GM18951 (cell line): ENCODE data around the gene NFAT5.
"Not testable (repeated sequence)": the region's sequence is repeated elsewhere in the genome, so short reads cannot be mapped to it uniquely, and the experiment has no call there.

ENCODE experiments used
- POLR2A ChIP-seq: IDR thresholded peaks from 4 replicates; pipeline ENCODE4 v1.6.1; 2011; ENCODE audit warnings: mild to moderate bottlenecking; ENCODE audit not compliant: insufficient read length, insufficient read depth; ENCODE audit errors: extremely low read depth
- in situ Hi-C: fragments of 300-500 bp; cut with MboI; formaldehyde crosslinking; loops from one replicate; pipeline ENCODE4 v1.12.0; 2022; ENCODE audit warnings: low sequenced_read_pairs, mixed read lengths, inconsistent platforms; ENCODE audit not compliant: unreplicated experiment

The NFAT5 gene

DNA sequence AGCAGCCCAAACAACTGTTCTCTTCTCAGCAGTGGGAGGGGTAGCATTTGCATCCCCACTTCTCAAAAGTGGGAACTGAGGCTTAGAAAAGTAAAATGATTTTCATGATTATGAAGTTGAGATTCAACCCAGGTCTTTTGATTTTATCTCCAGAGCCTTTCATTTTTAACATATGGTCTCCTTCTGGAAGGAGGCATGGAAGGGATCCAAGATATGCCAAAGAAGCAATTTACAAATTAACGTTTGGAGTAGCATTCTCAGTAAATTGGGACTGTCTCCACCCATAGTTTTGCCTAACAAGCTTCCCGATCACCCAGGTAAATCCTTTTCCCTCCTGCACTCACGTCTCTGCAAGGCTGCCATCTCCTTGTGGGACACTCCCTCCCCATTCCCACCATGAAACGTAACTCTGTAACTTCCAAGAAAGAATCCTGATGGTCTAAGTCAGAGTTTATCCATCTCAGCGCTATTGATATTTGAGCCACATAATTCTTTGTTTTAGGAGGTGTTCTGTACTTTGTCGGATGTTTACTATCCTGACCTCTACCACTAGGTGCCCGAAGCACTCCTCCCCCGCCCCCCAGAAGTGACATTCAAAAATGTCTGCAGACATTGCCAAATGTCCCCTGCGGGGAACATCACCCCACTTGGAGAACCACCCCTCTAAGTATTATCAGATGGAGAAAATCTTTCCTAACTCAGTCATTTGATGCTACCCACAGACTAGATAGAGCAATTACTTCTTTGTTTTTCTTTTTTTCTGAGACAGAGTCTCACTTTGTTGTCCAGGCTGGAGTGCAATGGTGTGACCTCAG lies 32.9 kb upstream of the NFAT5 start:
- TF ChIP-seq POLR2A = no peak

DNA sequence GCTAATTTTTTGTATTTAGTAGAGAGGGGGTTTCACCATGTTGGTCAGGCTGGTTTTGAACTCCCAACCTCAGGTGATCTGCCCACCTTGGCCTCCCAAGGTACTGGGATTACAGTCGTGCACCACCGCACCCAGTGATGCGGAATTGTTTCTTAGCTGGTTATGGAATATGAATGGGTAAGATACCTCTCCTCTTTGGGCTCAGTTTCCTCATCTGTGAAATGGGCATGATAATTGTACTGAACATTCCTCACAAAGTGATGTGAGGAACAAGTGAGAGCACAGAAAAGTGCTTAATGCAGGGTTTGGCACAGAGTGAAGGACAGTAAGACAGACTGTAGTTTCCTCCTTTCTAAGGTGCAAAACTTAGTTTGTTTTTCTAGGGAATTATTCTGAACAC lies 31.0 kb upstream of the NFAT5 start:
- TF ChIP-seq POLR2A = no peak
- in situ Hi-C loops = no loop called here

More for the DNA sequence above, 32.9 kb upstream of the NFAT5 start:
- in situ Hi-C loops = no loop called here

DNA sequence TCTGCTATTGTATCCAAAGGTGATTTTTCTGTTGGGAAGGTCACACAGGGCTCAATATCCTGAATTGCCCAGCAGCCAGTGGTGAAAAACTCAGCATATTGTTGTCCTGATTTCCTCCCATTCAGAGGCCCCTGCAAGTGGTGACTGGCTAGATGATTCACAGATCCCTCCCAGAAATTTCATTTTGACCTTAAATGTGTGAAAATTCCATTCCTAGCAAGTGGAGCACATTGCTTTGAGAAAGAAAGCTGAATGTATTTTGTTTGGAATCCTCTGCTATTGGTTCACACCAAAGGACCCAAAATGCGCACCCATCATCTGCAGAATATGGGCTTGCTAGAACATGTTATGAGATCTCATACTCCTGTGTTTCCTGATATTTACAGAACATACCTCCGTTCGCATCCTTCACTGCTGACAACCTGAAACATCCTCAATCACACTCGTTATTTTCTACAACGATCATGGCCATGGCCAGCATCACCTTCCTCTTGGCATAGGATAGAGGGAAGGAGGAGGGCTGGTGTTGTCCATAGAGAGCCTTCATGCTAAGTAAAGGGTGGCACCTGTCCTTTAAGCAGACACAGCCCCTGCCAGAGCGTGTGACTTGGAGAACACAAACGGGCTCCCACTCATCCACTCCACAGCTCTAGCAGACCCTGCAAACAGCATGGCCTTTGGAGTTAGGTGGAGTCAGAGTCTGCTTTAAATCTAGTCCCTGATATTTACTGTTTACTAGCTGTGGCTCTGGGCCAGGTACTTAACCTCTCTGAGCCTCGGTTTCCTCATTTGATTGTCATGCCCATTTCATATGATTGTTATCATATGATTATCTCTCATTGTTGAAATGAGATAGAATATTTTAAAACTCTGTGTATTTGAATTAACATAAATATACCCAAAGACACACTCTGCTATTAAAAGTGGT lies 30.4 kb upstream of the NFAT5 start:
- no peak for TF ChIP-seq POLR2A

DNA sequence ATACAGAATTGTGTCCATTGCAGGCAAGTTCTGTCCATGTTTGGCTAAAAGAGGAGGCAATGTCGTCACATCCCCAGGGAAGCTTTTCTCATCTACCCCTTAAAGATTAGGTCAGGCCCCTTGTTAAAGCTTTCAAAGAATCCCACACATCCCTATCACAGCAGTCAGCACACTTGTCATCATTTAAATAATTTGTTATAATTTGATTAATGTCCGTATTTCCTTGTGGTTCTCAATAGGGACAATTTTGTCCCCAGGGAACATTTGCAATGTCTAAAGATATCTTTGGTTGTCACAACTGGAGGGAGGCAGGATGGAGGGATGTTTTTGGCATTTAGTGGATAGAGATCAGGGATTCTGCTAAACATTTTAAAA lies 28.1 kb upstream of the NFAT5 start:
- in situ Hi-C loops = no loop called here
- no peak for TF ChIP-seq POLR2A

More for the DNA sequence above, 30.4 kb upstream of the NFAT5 start:
- in situ Hi-C loops = no loop called here

DNA sequence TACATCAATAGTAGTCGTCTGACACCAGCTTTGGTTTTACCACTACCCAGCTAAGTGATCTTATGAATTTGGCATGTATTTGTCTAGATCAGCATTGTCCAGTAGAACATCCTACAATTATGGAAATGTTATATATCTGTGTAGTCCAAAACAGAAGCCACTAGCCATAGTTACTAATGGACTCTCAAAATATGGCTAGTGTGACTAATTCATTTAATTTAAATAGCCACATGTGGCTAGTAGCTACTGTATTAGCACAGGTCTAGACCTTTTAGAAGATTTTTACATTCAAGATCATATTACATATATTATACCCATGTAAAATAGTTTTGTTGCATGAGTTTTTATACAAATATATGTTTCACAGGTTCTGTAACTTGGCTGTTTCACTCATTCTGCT lies 27.0 kb upstream of the NFAT5 start:
- in situ Hi-C loops = no loop called here
- no peak for TF ChIP-seq POLR2A

DNA sequence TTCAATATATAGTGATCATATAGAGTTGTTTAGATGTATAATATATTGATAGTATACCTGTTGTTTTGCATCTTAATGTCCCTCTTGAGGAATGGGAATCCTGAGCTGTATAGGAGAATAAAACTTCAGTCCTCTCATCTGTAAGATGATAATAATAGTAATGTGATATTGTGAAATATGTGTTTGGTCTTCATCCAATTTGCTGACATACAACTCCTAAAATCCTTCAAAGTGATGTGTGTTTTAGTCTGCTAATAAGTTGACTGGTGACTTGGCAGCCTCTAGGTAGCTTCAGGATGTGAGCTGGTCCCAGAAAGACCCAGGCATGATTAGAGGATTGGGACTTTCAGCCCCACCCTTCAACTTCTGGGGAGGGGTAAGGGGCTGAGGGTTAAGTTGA lies 22.8 kb upstream of the NFAT5 start:
- in situ Hi-C loops = no loop called here
- TF ChIP-seq POLR2A = no peak

DNA sequence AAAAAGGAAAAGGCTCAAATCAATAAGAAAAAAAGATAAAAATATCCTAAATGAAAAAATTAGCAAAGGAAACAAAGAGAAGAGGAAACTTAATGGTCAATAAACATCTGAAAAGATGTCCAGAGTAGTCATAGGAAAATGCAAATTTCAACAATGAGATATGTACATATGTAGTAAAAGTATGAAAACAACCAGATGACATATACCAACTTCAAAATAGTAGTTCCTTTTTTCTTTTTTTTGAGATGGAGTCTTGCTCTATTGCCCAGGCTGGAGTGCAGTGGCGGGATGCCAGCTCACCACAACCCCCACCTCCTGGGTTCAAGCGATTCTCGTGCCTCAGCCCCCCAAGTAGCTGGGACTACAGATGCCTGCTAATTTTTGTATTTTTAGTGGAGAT lies 21.7 kb upstream of the NFAT5 start:
- in situ Hi-C loops = no loop called here
- TF ChIP-seq POLR2A = no peak

DNA sequence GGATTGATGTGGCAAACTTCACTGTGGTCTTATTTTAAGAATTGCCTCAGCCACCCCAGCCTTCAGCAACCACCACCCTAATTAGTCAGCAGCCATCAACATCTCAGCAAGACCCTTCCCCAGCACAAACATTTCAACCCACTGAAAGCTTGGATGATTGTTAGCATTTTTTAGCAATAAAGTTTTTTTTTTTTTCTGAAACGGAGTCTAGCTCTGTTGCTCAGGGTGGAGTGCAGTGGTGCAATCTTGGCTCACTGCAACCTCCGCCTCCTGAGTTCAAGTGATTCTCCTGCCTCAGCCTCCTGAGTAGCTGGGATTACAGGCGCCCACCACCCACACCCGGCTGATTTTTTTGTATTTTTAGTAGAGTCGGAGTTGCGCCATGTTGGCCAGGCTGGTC lies 19.1 kb upstream of the NFAT5 start:
- in situ Hi-C loops = not testable (repeated sequence)

DNA sequence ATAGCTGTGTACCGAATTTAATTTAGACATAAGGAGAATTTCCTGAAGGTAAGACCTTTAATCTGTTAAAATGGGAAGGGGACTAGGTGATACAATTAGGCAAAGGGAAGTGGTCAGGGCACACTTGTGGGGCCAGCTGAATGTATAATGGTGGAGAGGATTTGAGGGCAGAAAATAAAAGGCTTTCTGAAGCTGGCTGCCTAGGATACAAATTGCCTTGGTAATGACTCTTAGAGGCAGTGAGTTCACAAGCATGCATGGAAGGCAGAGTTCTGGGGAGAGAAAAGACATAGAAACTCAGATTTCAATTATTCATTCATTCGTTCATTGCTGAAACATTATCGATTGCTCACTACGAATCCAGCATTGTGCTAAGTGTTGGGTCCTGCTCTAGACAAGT lies 12.4 kb upstream of the NFAT5 start:
- TF ChIP-seq POLR2A = no peak
- in situ Hi-C loops = no loop called here

DNA sequence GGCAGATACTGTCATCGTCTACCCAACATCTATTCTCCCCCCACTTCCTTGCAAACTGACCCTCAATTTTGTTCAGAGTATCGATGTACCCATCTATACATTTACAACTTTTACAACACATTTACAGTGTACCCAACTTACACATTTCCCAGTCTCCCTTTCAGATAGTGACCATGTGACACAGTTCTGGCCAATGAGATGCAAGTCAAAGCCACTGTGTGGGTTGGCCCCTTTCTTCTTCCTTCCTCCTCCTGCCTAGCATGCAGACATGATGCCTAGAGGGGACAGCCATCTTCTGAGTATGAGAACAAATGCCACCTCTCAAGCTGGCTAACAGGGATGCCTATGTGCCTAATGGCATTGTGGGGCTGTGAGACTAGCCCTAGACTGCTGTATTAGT lies 11.3 kb upstream of the NFAT5 start:
- in situ Hi-C loops = no loop called here
- no peak for TF ChIP-seq POLR2A

DNA sequence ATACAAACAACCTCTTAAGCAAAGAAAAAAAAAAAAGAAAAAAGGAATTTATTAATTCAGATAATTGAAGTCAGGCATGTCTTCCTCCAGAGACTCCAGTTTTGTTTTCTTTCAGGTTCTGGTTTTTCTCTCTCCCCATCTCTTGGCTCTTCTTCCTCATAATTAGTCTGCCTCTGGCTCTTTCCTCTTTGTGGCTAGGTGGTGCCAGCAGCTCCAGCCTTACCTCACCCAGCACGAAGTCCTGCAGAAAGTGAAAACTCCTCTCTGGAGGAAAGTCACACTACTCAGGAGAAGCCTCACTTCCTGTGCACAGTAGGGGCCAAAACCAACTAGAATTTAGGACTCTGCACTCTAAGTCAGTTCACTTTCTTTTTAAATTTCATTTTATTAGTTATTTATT lies 10.3 kb upstream of the NFAT5 start:
- in situ Hi-C loops = no loop called here
- no peak for TF ChIP-seq POLR2A

DNA sequence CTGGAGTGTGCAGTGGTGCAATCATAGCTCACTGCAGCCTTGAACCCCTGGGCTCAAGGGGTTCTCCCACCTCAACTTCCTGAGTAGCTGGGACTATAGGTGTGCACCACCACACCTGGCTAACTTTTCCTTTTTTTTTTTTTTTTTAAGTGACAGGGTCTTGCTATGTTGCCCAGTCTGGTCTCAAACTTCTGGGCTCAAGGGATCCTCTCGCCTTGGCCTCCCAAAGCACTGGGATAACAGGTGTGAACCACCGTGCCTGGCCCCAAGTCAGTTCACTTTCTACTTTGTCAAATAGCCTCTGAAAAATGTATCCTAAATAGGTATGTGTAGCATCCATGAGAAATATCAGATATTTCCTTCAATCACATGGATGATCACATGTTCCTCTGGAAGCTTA lies 9.9 kb upstream of the NFAT5 start:
- TF ChIP-seq POLR2A = no peak
- in situ Hi-C loops = no loop called here

DNA sequence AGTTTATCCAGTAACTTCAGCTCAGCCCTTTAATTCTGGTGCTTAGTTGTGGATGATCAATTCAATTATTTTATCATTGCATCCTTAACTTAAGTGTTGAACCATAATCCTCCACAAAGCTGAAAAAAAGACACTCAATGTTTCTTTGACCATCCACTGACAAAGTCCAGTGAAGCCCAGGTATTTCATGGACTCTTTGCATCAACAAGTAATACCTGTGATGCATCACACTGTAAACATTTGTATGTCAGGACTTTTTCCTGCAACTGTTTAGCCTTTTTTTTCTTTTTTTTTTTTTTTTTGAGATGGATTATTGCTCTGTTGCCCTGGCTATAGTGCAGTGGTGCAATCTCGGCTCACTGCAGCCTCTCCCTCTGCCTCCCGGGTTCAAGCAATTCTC lies 6.6 kb upstream of the NFAT5 start:
- in situ Hi-C loops = no loop called here
- TF ChIP-seq POLR2A = no peak

DNA sequence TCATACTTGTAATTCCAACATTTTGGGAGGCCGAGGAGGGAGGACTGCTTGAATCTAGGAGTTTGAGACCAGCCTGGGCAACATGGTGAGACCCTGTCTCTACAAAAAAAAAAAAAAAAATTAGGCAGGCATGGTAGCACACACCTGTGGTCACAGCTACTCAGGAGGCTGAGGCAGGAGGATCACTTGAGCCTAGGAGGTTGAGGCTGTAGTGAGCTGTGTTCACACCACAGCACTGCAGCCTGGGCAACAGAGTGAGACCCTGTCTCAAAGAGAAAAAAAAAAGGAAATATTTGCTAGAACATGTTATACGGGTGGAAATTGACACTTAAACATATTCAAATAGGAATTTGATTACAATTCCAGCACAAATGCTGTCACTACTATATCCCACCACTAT lies 4.4 kb upstream of the NFAT5 start:
- in situ Hi-C loops = loop anchor here (10.0 kb wide), 2 partner anchors 87 to 167 kb away; no protein-coding TSS in a partner anchor
